Osteoblast (primary cell): Measurements from ENCODE around the gene SEMA3B. TPM values are rescaled to one million over a fixed set of nuclear protein-coding genes. Genes with fewer than 3 reads are reported as not detected.

Source experiments
- DNase-seq: peaks from one replicate; pipeline ENCODE4 v3.0.0; 2011; ENCODE audit warnings: low spot score, mixed read lengths; ENCODE audit not compliant: insufficient read length; ENCODE audit errors: missing footprints
- H2AFZ ChIP-seq: 2 replicates; pipeline ENCODE4 v1.6.0; 2011; ENCODE audit warnings: mild to moderate bottlenecking, low read length
- H3K27ac ChIP-seq: 2 replicates; pipeline ENCODE4 v1.5.1; 2011; ENCODE audit warnings: mild to moderate bottlenecking, low read depth, low read length, moderate library complexity
- H3K27me3 ChIP-seq: 2 replicates; pipeline ENCODE4 v1.6.0; 2012; ENCODE audit warnings: mild to moderate bottlenecking, control low read depth, inconsistent platforms, low read length, moderate library complexity; ENCODE audit not compliant: insufficient read depth
- H3K36me3 ChIP-seq: 2 replicates; pipeline ENCODE4 v1.5.1; 2011; ENCODE audit warnings: mild to moderate bottlenecking, low read length, control low read depth, moderate library complexity; ENCODE audit not compliant: insufficient read depth
- H3K4me1 ChIP-seq: 2 replicates; pipeline ENCODE4 v1.5.1; 2011; ENCODE audit warnings: mild to moderate bottlenecking, low read length, control low read depth, moderate library complexity; ENCODE audit not compliant: insufficient read depth
- H3K4me2 ChIP-seq: 2 replicates; pipeline ENCODE4 v1.6.0; 2011; ENCODE audit warnings: mild to moderate bottlenecking, low read length; ENCODE audit not compliant: insufficient read depth
- H3K4me3 ChIP-seq: fragments of 200-600 bp; sonication (generic); 3 replicates; pipeline ENCODE4 v1.5.1; 2012; ENCODE audit warnings: mild to moderate bottlenecking, low read length, inconsistent platforms; ENCODE audit not compliant: insufficient read depth
- H3K79me2 ChIP-seq: 2 replicates; pipeline ENCODE4 v1.6.0; 2012; ENCODE audit warnings: mild to moderate bottlenecking, low read length, control low read depth, inconsistent platforms; ENCODE audit not compliant: insufficient read depth
- H3K9me3 ChIP-seq: 2 replicates; pipeline ENCODE4 v1.5.1; 2011; ENCODE audit warnings: low read depth, low read length, control low read depth
- H4K20me1 ChIP-seq: 2 replicates; pipeline ENCODE4 v1.6.0; 2012; ENCODE audit warnings: mild to moderate bottlenecking, low read length, control low read depth; ENCODE audit not compliant: insufficient read depth
- CTCF ChIP-seq: IDR thresholded peaks from 2 replicates; pipeline ENCODE4 v1.5.1; 2011; ENCODE audit warnings: mild to moderate bottlenecking, low read depth, low read length, moderate library complexity; ENCODE audit errors: extremely low read depth
- total RNA-seq: library from RNA; depleted of rRNA; stranded (reverse); fragments of >200 nt; gene quantifications from 2 replicates; pipeline ENCODE4 v1.2.3, GENCODE V29; 2012

Gene SEMA3B
- total RNA-seq, 1 donor, result 10.1 TPM

- TF ChIP-seq CTCF, result no peak
- Histone ChIP-seq H4K20me1 (no peaks in the 10 kb centered on the region), H2AFZ (no peak overlapping the region), H3K27ac (no peak overlapping the region), H3K27me3 (no peaks in the 10 kb centered on the region), H3K9me3 (no peaks in the 10 kb centered on the region), H3K79me2 (peaks cover 16% of the 10 kb centered on the region), H3K36me3 (no peaks in the 10 kb centered on the region), H3K4me2 (no peak overlapping the region), H3K4me1 (peaks cover 26% of the 10 kb centered on the region), H3K4me3 (no peak overlapping the region)
- no peak for DNase-seq
Measured at GRCh38 chr3:50296721-50297383, 27.9 kb downstream of the SEMA3B start.

DNA sequence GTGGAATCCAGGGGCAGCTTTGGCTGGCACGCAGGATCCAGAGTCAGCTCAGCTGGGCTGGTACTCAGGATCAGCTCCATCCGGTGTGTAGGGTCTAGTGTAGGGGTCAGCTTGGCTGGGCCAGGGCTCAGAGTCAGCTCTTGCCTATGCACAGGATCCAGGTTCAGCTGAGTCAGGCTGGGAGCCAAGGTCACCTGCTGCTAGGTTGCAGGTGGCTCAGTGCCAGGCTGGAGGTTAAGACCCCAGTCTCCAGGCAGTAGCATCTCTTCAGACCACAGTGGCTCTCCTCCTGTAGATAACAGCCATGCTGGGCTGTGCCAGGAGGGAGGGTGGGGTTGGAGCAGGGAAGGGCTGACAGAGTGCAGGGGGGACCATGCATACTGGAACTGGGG, 28.4 kb downstream of the SEMA3B start:
- Histone ChIP-seq H3K79me2 (peaks cover 12% of the 10 kb centered on the region), H3K27me3 (no peaks in the 10 kb centered on the region), H3K9me3 (no peaks in the 10 kb centered on the region), H3K4me3 (no peak overlapping the region), H3K4me2 (no peak overlapping the region), H3K27ac (no peak overlapping the region), H4K20me1 (no peaks in the 10 kb centered on the region), H3K36me3 (no peaks in the 10 kb centered on the region), H3K4me1 (peaks cover 26% of the 10 kb centered on the region), H2AFZ (no peak overlapping the region)
- no peak for TF ChIP-seq CTCF
- DNase-seq, result no peak

GRCh38 chr3:50297896-50298725, 29.2 kb downstream of the SEMA3B start:
- H3K4me3 ChIP-seq, result peak overlapping the region; percentile 78
- H3K4me1 ChIP-seq, result peaks cover 21% of the 10 kb centered on the region
- no peaks in the 10 kb centered on the region for H3K9me3 ChIP-seq
- H3K4me2 ChIP-seq, result peak overlapping the region; percentile 86
- peak; percentile 32 for TF ChIP-seq CTCF
- no peaks in the 10 kb centered on the region for H4K20me1 ChIP-seq
- DNase-seq, result peak; percentile 92
- H3K79me2 ChIP-seq, result peaks cover 12% of the 10 kb centered on the region
- H3K36me3 ChIP-seq, result no peaks in the 10 kb centered on the region
- no peaks in the 10 kb centered on the region for H3K27me3 ChIP-seq
- peak overlapping the region; percentile 54 for H3K27ac ChIP-seq
- no peak overlapping the region for H2AFZ ChIP-seq

GRCh38 chr3:50298836-50299637, 30.1 kb downstream of the SEMA3B start, which contains the start of the genes HYAL3 and NAA80:
HYAL3 (minus strand) TSS chr3:50299405; CDS start chr3:50295602, 3,803 bp downstream.
NAA80 (minus strand) TSS chr3:50299405; CDS start chr3:50297463, 1,942 bp downstream.
- H3K27ac ChIP-seq, result peak within 1 kb of the TSS; percentile 85
- H4K20me1 ChIP-seq, result no peaks in the 10 kb centered on the region
- H3K36me3 ChIP-seq, result no peaks in the 10 kb centered on the region
- peak; percentile 100 for DNase-seq
- H3K27me3 ChIP-seq, result no peaks in the 10 kb centered on the region
- peak within 1 kb of the TSS; percentile 78 for H3K4me3 ChIP-seq
- H3K4me1 ChIP-seq, result peaks cover 21% of the 10 kb centered on the region
- H3K4me2 ChIP-seq, result peak within 1 kb of the TSS; percentile 86
- no peaks in the 10 kb centered on the region for H3K9me3 ChIP-seq
- peak within 1 kb of the TSS; percentile 98 for H2AFZ ChIP-seq
- H3K79me2 ChIP-seq, result peaks cover 12% of the 10 kb centered on the region
- TF ChIP-seq CTCF, result no peak
